HG03354 (cell line): ENCODE data around the gene PTCD1.

ENCODE experiments used
- ATAC-seq: cut with Tn5 transposase; IDR thresholded peaks from one replicate; pipeline ENCODE4 v1.9.1; 2021; ENCODE audit warnings: mild to moderate bottlenecking; ENCODE audit not compliant: unreplicated experiment, poor library complexity, severe bottlenecking

The PTCD1 gene

DNA sequence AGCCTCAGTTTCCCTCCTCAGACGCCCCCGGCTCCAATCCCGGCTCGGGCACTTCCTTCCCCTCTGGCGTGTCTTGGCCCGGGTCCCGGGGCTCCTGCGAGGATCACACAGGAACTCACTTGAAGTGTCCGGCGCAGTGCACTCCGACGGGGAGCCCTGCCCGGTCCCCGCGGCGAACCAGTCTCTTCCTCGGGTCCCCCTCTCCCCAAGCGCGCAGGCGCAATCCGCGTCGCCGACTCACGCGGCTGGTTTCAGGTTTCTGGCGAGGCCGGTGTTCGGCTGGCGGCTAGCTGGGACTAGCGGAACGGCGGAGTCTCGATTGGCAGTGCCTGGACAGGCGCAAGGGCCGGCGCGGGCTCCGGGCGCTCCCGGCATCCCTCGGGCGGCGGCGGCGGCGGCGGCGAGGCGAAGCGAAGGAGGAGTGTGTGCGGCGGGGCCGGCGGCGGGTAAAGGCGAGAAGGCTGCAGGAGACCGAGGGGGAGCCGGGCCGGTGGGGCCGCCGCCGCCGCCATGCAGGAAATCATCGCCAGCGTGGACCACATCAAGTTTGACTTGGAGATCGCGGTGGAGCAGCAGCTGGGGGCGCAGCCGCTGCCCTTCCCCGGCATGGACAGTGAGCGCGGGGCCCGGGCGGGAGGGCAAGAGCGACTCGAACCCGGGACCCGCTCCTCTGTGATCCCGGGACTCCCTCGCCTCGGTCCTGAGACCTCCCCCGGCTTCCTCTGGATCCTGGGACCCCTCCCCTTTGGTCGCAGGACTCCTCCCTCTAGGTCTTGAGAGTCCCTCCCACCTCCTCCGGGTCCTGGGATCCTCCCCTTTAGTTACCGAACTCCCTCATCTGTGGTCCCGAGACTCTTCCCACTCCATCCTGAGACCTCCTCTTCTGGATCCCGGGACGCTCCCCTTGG, at the start of gene PTCD1, which contains the start of gene CPSF4:
Gene PTCD1 (minus strand): TSS at position 226 of the 908 bp plus-strand sequence. CDS start 3,556 bp downstream, outside the sequence.
Gene CPSF4 (plus strand): TSS at position 371 of the 908 bp plus-strand sequence. CDS start 140 bp downstream, at position 511.
- peak; percentile 93 for ATAC-seq

DNA sequence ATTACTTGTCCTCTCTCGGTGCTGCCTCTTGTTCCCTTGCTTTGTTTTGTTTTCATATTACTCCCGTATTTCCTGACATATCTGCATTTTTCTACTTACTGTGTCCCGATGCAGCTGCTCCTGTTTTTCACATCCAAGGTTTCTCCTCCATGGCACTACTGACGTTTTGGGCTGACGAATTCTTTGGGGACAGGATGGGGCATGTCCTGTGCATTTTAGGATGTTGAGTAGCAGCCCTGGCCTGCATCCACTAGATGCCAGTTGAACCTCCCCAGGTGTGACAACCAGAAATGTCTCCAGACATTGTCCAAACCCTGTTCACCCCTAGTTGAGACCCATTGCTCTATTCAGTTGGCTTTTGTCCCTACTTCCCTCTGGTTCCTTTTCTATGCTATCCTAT, 46.5 kb upstream of the PTCD1 start:
- ATAC-seq: no peak

GRCh38 chr7:99478464-99479440, 40.2 kb upstream of the PTCD1 start:
- ATAC-seq: no peak

GRCh38 chr7:99476107-99476506, 37.5 kb upstream of the PTCD1 start:
- ATAC-seq: no peak

- no peak for ATAC-seq
Observed at GRCh38 chr7:99473315-99473596, 34.7 kb upstream of the PTCD1 start.

DNA sequence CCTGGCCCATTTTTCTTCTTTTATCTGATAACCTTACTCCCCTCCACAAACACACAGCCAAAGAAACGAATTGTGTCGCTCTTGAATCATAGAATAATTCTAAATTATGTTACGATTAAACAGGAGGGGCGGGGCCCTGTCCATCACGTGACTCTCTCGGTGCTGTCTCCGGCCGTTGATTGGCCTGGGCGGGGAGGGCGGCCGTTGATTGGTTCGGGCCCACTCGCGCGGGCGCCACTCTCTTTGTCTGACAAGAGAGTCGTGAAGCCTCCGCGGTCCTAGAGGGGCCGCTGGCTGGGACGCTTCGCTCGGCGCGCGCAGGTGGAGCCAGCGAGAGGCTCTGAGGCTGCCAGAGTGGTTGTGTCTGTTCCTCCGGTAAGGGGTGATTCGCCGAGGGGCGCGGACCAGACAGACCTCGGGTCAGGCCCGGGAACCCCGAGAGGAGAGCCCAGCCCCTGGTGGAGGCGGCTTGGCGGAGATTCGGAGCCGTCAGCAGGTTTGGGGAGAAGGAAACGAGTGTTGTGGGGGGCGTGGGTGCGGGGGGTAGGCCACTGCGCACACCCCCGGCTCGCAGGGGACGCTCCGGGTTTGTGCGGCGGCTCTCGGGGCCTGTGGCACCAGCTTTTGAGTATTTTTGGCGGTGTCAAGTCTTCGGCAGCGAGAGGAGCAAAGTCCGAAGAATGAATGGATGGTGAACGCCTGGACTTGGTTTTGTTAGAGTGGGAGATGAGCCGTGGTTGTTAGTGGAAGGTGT, 34.1 kb upstream of the PTCD1 start, which contains the start of gene ZNF789:
Gene ZNF789 (plus strand): TSS at position 330 of the 754 bp plus-strand sequence. CDS start 3,567 bp downstream, outside the sequence.
- ATAC-seq: peak; percentile 95

- ATAC-seq: no peak
Observed at GRCh38 chr7:99469381-99470065, 30.9 kb upstream of the PTCD1 start.

DNA sequence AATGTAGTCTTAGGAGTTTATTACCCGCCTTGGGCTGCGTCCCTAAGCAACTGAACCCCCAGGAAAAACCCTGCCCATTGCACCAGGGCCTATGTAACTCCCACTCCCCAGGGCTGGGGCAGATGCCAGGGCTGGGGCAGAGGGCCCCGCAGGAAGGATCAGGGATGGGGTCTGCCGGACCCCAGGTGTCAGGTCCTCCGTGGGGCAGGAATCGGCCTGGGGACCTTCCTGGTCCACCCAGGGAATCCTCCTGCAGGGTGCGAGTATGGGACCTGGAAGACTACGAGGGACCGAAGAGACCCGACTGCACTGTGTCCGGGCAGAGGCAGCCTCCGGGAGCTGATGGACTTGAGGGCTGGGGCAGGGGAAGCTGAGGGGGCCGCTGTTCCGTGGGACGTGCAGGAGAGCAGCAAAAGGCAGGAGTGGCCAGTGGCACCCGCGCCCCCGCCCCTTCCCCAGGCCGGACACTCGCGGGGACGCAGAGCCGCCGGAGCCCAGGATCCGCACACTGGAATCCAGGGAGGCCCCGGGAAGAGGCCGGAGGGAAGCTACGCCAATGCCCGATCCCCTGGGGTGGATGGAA, 29.8 kb upstream of the PTCD1 start:
- ATAC-seq: no peak

GRCh38 chr7:99465421-99465768, 26.8 kb upstream of the PTCD1 start:
- no peak for ATAC-seq

DNA sequence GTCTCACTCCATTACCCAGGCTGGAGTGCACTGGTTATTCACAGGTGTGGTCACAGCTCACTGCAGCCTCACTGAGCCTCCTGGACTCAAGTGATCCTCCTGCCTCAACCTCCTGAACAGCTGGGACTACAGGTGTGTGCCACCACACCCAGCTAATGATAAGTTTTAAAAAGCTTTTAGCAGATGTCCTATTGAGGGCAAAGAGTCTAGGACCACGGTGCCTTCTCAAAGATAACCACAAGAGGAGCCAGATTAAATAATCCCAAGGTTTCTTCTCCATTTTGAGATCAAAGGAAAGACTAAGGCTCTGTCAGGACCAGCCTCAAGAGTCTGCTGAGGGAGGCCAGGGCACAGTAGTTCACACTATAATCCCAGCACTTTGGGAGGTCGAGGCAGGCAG, 22.6 kb upstream of the PTCD1 start:
- ATAC-seq: no peak

- ATAC-seq: no peak
Observed at GRCh38 chr7:99460651-99461050, 22.1 kb upstream of the PTCD1 start.

GRCh38 chr7:99459087-99459486, 20.5 kb upstream of the PTCD1 start:
- no peak for ATAC-seq

DNA sequence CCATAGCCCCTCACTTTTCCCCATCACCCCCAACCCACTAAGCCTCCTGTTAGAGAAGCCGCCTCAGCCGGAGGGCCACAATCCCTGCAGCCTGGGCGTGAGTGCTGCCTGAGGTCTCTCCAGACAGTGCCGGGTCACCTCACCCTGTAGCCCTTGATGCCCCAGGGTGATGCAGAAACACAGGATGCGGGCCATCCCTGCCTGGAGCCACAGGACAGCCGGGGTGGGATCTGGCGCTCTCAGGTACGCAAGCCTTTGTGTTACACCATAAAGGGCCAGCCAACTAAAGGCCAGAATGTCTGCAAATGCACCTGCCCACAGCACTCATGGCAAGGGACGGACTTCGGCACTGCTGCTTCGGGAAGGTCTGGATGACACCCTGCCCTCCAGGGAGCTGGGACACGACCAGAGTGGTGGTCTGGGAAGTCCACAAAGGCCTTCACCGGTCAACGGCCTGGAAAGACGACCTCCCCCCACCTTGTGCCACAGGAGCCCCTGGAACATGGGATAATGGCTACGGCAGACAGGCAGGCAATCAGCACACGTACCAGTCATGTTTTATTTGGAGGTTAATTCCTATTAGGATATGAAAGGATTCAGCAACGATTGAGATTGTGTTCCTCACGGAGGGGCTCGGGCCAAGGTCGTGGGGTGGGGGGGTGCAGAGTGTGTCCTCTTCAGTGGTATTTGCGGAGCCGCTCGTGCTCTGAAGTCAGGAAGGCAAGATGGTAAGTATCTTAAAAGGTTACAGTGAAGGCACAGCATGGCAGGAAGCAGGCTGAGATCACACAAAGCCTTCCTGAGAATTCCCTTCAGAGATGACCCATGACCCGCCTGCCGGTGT, 19.3 kb upstream of the PTCD1 start:
- no peak for ATAC-seq

DNA sequence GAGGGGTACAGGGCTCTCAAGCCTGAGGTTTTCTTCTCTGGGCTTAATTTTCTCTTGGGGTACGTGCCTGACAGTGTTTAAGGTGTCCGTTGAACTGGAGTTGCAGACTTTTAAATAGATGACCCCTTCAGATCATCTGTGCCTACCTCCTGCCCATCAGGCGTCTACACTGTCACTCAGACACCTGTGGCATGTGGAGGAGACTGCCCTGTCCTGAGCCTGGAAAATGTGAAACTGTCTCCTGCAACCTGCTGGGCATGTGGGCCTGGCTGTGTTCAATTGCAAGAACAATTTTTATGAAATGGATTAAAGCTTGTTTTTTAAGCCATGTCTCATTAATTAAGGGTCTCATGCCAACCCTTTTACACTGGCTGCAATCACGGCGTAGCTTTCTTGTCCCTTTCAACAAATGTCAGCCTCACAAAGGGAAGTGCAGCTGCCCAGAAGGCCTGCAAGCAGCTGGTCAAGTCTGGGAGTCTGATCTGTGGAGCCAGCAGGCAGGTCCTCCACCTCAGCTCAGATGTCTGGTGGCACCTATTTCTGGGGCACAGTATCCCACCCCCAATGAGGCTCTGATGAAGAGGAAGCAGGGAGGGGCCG, 18.6 kb upstream of the PTCD1 start:
- no peak for ATAC-seq

DNA sequence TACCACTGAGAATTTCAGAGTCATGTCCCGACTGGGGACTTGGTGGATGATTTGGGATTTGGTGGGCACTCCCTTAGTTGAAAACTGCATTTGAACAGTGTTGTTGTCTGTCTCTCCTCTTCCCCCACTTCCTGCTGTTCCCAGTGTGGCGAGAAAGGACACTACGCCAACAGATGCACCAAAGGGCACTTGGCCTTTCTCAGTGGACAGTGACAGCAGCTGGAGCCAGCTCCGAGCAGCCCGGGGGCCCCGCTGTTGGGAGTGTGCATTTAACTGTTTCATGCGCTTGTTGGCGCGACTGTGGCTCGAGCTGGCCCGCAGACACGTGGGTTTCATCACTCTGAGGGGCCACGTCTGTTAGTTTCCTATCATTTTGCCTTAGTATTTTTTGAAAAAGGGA, 17.7 kb upstream of the PTCD1 start:
- no peak for ATAC-seq

GRCh38 chr7:99455874-99456273, 17.3 kb upstream of the PTCD1 start:
- no peak for ATAC-seq

DNA sequence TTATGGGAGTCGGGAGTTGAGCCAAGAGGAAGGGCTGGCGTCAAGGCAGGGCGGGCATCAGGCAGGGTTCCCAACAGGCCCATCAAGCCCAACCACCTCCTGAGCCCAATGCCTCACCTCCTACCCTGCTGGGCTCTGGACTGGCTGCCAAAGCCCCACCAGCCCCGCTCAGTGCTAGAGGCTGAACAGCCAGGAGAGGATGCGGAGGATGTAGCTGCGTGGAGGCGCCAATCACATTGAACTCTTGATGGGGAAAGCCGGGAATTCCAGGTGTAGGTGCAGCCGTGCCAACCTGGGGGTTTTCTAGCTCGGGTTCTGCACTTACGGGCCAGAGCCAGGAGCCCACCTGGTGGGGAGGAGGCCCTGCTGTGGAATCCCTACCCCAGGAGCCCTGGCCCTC, 14.5 kb upstream of the PTCD1 start:
- ATAC-seq: no peak

DNA sequence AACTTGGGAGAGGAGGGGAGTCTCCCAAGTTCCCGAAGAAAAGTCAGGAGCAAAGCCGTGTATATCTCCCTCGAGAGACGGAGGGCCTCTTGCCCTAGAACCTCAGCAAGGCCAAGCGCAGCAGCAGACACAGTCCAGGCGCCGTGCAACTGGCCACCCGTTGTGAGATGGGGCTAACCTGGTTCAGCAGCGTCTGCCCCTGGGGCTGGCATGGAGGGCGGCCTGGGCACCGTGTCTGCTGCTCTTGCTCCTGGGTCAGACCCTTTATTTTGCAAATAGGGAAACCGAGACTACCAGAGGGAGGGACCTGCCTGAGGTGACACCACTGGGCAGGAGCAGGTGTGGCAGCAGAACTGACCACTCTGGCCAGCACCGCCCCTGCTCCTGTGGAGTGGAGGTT, 13.9 kb upstream of the PTCD1 start:
- no peak for ATAC-seq
